HL-60 (cell line): ENCODE data around the gene PRMT1.

Experiments
- POLR2AphosphoS5 ChIP-seq: IDR thresholded peaks from 2 replicates; pipeline ENCODE4 v1.6.1; 2012; ENCODE audit warnings: low read depth
- TF ChIP-seq, protein P1 (sequence below): IDR thresholded peaks from one replicate; pipeline ENCODE4 v1.5.1; 2011; ENCODE audit warnings: low read length, control low read depth, inconsistent platforms; ENCODE audit not compliant: insufficient read depth
- TF ChIP-seq, protein P2 (sequence below): IDR thresholded peaks from 2 replicates; pipeline ENCODE4 v1.6.1; 2012; ENCODE audit warnings: low read depth; ENCODE audit not compliant: insufficient replicate concordance

DNA sequence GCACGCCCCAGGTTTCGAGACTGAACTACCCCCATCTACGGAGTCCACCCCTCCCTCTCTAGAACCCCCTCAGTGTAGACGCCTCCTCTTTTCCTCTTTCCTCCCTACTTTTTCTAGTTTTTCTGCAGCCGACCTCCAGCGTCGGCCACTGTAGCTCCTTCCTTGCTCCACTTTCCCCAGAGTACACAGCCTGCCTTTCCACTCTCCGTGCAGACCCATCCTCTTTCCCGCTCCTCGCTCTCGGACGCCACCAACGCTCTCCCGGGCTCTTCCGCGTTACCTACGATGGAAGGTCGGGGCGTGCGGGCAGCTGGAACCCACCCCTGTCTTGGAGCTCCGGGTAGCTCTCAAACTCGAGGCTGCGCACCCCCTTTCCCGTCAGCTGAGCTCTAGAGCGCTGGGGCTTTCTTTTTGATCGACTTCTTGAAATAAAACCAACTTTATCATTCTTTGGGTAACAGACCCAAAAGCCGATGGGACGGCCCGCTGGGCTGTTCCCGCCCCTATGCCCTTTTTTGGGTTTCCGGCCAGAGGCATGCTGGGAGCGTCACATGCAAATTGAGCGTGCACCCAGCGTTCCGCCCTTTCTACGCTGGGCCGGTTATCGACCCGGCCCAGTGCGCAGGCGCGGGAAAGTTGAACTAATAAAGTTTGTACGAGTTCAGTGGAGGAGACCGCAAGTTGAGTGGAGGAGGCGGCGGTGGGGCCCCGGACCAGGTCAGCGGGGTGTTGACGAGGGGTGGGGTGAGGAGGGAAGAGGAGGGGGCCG, 11.5 kb upstream of the PRMT1 start, which contains the start of the genes BCL2L12 and IRF3:
- TF ChIP-seq POLR2AphosphoS5, result no peak; the same call in 1 of the 2 replicates
- TF ChIP-seq, protein P1, sequence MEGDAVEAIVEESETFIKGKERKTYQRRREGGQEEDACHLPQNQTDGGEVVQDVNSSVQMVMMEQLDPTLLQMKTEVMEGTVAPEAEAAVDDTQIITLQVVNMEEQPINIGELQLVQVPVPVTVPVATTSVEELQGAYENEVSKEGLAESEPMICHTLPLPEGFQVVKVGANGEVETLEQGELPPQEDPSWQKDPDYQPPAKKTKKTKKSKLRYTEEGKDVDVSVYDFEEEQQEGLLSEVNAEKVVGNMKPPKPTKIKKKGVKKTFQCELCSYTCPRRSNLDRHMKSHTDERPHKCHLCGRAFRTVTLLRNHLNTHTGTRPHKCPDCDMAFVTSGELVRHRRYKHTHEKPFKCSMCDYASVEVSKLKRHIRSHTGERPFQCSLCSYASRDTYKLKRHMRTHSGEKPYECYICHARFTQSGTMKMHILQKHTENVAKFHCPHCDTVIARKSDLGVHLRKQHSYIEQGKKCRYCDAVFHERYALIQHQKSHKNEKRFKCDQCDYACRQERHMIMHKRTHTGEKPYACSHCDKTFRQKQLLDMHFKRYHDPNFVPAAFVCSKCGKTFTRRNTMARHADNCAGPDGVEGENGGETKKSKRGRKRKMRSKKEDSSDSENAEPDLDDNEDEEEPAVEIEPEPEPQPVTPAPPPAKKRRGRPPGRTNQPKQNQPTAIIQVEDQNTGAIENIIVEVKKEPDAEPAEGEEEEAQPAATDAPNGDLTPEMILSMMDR, result no peak
- TF ChIP-seq, protein P2, sequence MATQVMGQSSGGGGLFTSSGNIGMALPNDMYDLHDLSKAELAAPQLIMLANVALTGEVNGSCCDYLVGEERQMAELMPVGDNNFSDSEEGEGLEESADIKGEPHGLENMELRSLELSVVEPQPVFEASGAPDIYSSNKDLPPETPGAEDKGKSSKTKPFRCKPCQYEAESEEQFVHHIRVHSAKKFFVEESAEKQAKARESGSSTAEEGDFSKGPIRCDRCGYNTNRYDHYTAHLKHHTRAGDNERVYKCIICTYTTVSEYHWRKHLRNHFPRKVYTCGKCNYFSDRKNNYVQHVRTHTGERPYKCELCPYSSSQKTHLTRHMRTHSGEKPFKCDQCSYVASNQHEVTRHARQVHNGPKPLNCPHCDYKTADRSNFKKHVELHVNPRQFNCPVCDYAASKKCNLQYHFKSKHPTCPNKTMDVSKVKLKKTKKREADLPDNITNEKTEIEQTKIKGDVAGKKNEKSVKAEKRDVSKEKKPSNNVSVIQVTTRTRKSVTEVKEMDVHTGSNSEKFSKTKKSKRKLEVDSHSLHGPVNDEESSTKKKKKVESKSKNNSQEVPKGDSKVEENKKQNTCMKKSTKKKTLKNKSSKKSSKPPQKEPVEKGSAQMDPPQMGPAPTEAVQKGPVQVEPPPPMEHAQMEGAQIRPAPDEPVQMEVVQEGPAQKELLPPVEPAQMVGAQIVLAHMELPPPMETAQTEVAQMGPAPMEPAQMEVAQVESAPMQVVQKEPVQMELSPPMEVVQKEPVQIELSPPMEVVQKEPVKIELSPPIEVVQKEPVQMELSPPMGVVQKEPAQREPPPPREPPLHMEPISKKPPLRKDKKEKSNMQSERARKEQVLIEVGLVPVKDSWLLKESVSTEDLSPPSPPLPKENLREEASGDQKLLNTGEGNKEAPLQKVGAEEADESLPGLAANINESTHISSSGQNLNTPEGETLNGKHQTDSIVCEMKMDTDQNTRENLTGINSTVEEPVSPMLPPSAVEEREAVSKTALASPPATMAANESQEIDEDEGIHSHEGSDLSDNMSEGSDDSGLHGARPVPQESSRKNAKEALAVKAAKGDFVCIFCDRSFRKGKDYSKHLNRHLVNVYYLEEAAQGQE, result no peak
